H1 (cell line): ENCODE data around the gene TTC22. TPM values are rescaled to one million over a fixed set of nuclear protein-coding genes. Genes with fewer than 3 reads are reported as not detected.

Experiments used
- CTCF ChIA-PET: fragments of 300-600 bp; sonication (Branson Sonifier 250); formaldehyde crosslinking; loops from one replicate; lab custom pipeline; 2021; ENCODE audit not compliant: partially characterized antibody; lab: Charles Lee
- POLR2A ChIA-PET: fragments of 300-600 bp; sonication (Branson Sonifier 250); formaldehyde crosslinking; loops from one replicate; lab custom pipeline; 2021; ENCODE audit warnings: inconsistent platforms; ENCODE audit not compliant: partially characterized antibody; lab: Charles Lee
- DNase-seq, 2 experiments: peaks; one replicate each; pipeline versions ENCODE4 v3.0.0 to v3.0.0-alpha.2; 2010 to 2022; ENCODE audit warnings: low spot score in 2 of 2, low read depth in 1 of 2, mixed read lengths in 1 of 2
- FAIRE-seq: peaks from 2 replicates; lab custom pipeline; 2011; peaks lifted over from hg19 to GRCh38; lab: Jason Lieb, UNC
- H2AFZ ChIP-seq: 2 replicates; pipeline ENCODE4 v1.8.1; 2012; ENCODE audit warnings: low read length, inconsistent platforms
- H2AK5ac ChIP-seq: 2 replicates; pipeline ENCODE4 v1.6.1; 2013; ENCODE audit warnings: low read depth, low read length
- H2BK120ac ChIP-seq: replicated peaks from 2 replicates; pipeline ENCODE3; 2013; ENCODE audit warnings: low read depth, low read length, inconsistent platforms
- H2BK12ac ChIP-seq: 2 replicates; pipeline ENCODE4 v1.6.1; 2013; ENCODE audit warnings: low read depth, low read length
- H2BK15ac ChIP-seq: 2 replicates; pipeline ENCODE4 v1.6.1; 2013; ENCODE audit warnings: low read length
- H2BK20ac ChIP-seq: 2 replicates; pipeline ENCODE4 v1.6.1; 2013; ENCODE audit warnings: low read length
- H2BK5ac ChIP-seq: 2 replicates; pipeline ENCODE4 v1.6.1; 2013; ENCODE audit warnings: low read depth, low read length
- H3K14ac ChIP-seq: 2 replicates; pipeline ENCODE4 v1.6.1; 2013; ENCODE audit warnings: inconsistent platforms; ENCODE audit not compliant: insufficient read length
- H3K18ac ChIP-seq: 2 replicates; pipeline ENCODE4 v1.6.1; 2013; ENCODE audit warnings: low read length; ENCODE audit errors: extremely low read depth
- H3K23ac ChIP-seq: 2 replicates; pipeline ENCODE4 v1.6.1; 2013; ENCODE audit warnings: inconsistent platforms; ENCODE audit not compliant: insufficient read length
- H3K23me2 ChIP-seq: 2 replicates; pipeline ENCODE4 v1.6.1; 2013; ENCODE audit warnings: low read depth, low read length
- H3K27ac ChIP-seq: 2 replicates; pipeline ENCODE4 v1.6.1; 2011; ENCODE audit warnings: low read depth, low read length, inconsistent platforms
- H3K27me3 ChIP-seq, 4 experiments: replicated peaks in 1 of 4; 1 replicate in 1 of 4; 2 replicates in 3 of 4; pipeline versions ENCODE4 v1.6.1 to v1.8.1; 2011 to 2013; ENCODE audit warnings: low read length in 3 of 4, mild to moderate bottlenecking in 3 of 4, inconsistent platforms in 2 of 4, mixed read lengths in 2 of 4, moderate library complexity in 1 of 4; ENCODE audit not compliant: control insufficient read depth in 3 of 4, insufficient read depth in 3 of 4; ENCODE audit errors: extremely low read depth in 1 of 4
- H3K36me3 ChIP-seq, 4 experiments: 2 replicates each; pipeline versions ENCODE4 v1.6.1 to v1.8.1; 2011 to 2013; ENCODE audit warnings: mild to moderate bottlenecking in 4 of 4, low read length in 3 of 4, moderate library complexity in 2 of 4, control low read depth in 1 of 4, inconsistent platforms in 1 of 4; ENCODE audit not compliant: insufficient read depth in 4 of 4, control insufficient read depth in 2 of 4
- H3K4ac ChIP-seq: replicated peaks from 2 replicates; pipeline ENCODE3; 2013; ENCODE audit warnings: low read length, low read depth, mixed read lengths, inconsistent platforms; ENCODE audit not compliant: insufficient read length
- H3K4me1 ChIP-seq, 4 experiments: replicated peaks in 1 of 4; 1 replicate in 1 of 4; 2 replicates in 3 of 4; pipeline versions ENCODE4 v1.6.1 to v1.8.1; 2011 to 2013; ENCODE audit warnings: low read length in 3 of 4, inconsistent platforms in 2 of 4, mixed read lengths in 1 of 4; ENCODE audit not compliant: insufficient read depth in 4 of 4, control insufficient read depth in 3 of 4
- H3K4me2 ChIP-seq, 2 experiments: 2 replicates each; pipeline versions ENCODE4 v1.6.1 to v1.8.1; 2011 to 2013; ENCODE audit warnings: low read depth in 2 of 2, low read length in 2 of 2, control low read depth in 1 of 2, inconsistent platforms in 1 of 2, mild to moderate bottlenecking in 1 of 2; ENCODE audit not compliant: insufficient read depth in 1 of 2
- H3K4me3 ChIP-seq, 4 experiments: fragments of 200-600, 300-600 bp in 1 of 4; sonication (generic), shearing (Covaris generic), sonication (Bioruptor Twin) in 1 of 4; 2 replicates each; pipeline versions ENCODE4 v1.5.1 to v1.8.1; 2011 to 2016; ENCODE audit warnings: low read length in 4 of 4, low read depth in 3 of 4, control low read depth in 2 of 4, inconsistent platforms in 2 of 4, mild to moderate bottlenecking in 2 of 4, mixed read lengths in 1 of 4, moderate library complexity in 1 of 4; ENCODE audit not compliant: insufficient read depth in 2 of 4; ENCODE audit errors: extremely low read depth in 1 of 4
- H3K56ac ChIP-seq: replicated peaks from 2 replicates; pipeline ENCODE3; 2013; ENCODE audit warnings: low read depth, mild to moderate bottlenecking, mixed read lengths, low read length, inconsistent platforms; ENCODE audit not compliant: insufficient read length
- H3K79me1 ChIP-seq: 2 replicates; pipeline ENCODE4 v1.6.1; 2013; ENCODE audit warnings: low read depth, low read length, control low read depth
- H3K79me2 ChIP-seq, 2 experiments: 2 replicates each; pipeline versions ENCODE4 v1.6.1 to v1.8.1; 2012 to 2013; ENCODE audit warnings: low read length in 2 of 2, mild to moderate bottlenecking in 2 of 2, inconsistent platforms in 1 of 2; ENCODE audit not compliant: insufficient read depth in 2 of 2, control insufficient read depth in 1 of 2
- H3K9ac ChIP-seq, 4 experiments: replicated peaks in 1 of 4; 1 replicate in 1 of 4; 2 replicates in 3 of 4; pipeline versions ENCODE4 v1.6.1 to v1.8.1; 2011 to 2013; ENCODE audit warnings: low read depth in 3 of 4, low read length in 3 of 4, control low read depth in 2 of 4, mild to moderate bottlenecking in 2 of 4, moderate library complexity in 2 of 4, inconsistent platforms in 1 of 4; ENCODE audit errors: extremely low read depth in 1 of 4
- H3K9me3 ChIP-seq, 2 experiments: 2 replicates each; pipeline versions ENCODE4 v1.6.1 to v1.8.1; 2012 to 2013; ENCODE audit warnings: mild to moderate bottlenecking in 2 of 2, moderate library complexity in 2 of 2, control low read depth in 1 of 2, inconsistent platforms in 1 of 2, low read depth in 1 of 2, low read length in 1 of 2, mixed read lengths in 1 of 2; ENCODE audit not compliant: insufficient read depth in 2 of 2
- H4K20me1 ChIP-seq, 2 experiments: replicated peaks in 1 of 2; 2 replicates each; pipeline versions ENCODE3 to v1.8.1; 2011 to 2013; ENCODE audit warnings: inconsistent platforms in 2 of 2, low read length in 2 of 2, mild to moderate bottlenecking in 1 of 2; ENCODE audit not compliant: insufficient read depth in 2 of 2, control insufficient read depth in 1 of 2
- H4K5ac ChIP-seq: 2 replicates; pipeline ENCODE4 v1.6.1; 2013; ENCODE audit warnings: low read length, low read depth, mixed read lengths, inconsistent platforms; ENCODE audit not compliant: insufficient read length
- H4K8ac ChIP-seq: 2 replicates; pipeline ENCODE4 v1.8.0; 2013; ENCODE audit warnings: mild to moderate bottlenecking, moderate library complexity, low read length, inconsistent platforms; ENCODE audit not compliant: insufficient read depth; ENCODE audit errors: extremely low read depth
- H4K91ac ChIP-seq: replicated peaks from 2 replicates; pipeline ENCODE3; 2013; ENCODE audit warnings: low read length, mixed read lengths, inconsistent platforms; ENCODE audit not compliant: insufficient read length
- BACH1 ChIP-seq: IDR thresholded peaks from 2 replicates; pipeline ENCODE4 v1.6.1; 2012; ENCODE audit warnings: low read length, improper control_type of control experiment
- CBX8 ChIP-seq: fragments of 300-800, 300-1000 bp; sonication (generic); IDR thresholded peaks from 2 replicates; pipeline ENCODE4 v1.7.1; 2016; ENCODE audit warnings: low read depth, low read length, borderline replicate concordance
- CHD2 ChIP-seq: IDR thresholded peaks from 2 replicates; pipeline ENCODE4 v1.6.1; 2012; ENCODE audit warnings: low read length, improper control_type of control experiment
- E2F6 ChIP-seq: IDR thresholded peaks from 2 replicates; pipeline ENCODE4 v1.6.1; 2012; ENCODE audit warnings: inconsistent platforms
- GTF2F1 ChIP-seq: IDR thresholded peaks from 2 replicates; pipeline ENCODE4 v1.6.1; 2012; ENCODE audit warnings: low read depth, low read length, improper control_type of control experiment, borderline replicate concordance
- HDAC6 ChIP-seq: IDR thresholded peaks from one replicate; pipeline ENCODE4 v1.7.1; 2012; ENCODE audit warnings: low read depth, mild to moderate bottlenecking, inconsistent platforms, low read length, moderate library complexity
- NANOG ChIP-seq: IDR thresholded peaks from 2 replicates; pipeline ENCODE4 v1.6.1; 2011; ENCODE audit warnings: low read length, low read depth, mild to moderate bottlenecking, inconsistent platforms; ENCODE audit not compliant: insufficient read depth, poor library complexity, severe bottlenecking
- RAD21 ChIP-seq, 2 experiments: IDR thresholded peaks in 1 of 2; conservative IDR thresholded peaks in 1 of 2; 2 replicates each; pipeline ENCODE4 v1.6.1; 2011; ENCODE audit warnings: low read depth in 2 of 2, low read length in 2 of 2, improper control_type of control experiment in 1 of 2, inconsistent platforms in 1 of 2, mild to moderate bottlenecking in 1 of 2, moderate library complexity in 1 of 2
- SIX5 ChIP-seq: IDR thresholded peaks from 2 replicates; pipeline ENCODE4 v1.6.1; 2011; ENCODE audit warnings: mild to moderate bottlenecking, low read depth, low read length
- SP4 ChIP-seq: IDR thresholded peaks from 2 replicates; pipeline ENCODE4 v1.6.1; 2012; ENCODE audit warnings: low read length, inconsistent platforms
- SRF ChIP-seq: IDR thresholded peaks from 2 replicates; pipeline ENCODE4 v1.6.1; 2011; ENCODE audit warnings: mild to moderate bottlenecking, low read depth, low read length, moderate library complexity
- TAF7 ChIP-seq: optimal IDR thresholded peaks from 2 replicates; pipeline ENCODE3; 2011; ENCODE audit warnings: low read depth, mild to moderate bottlenecking, inconsistent platforms, low read length, moderate library complexity, borderline replicate concordance
- TBP ChIP-seq: IDR thresholded peaks from 2 replicates; pipeline ENCODE4 v1.6.1; 2011; ENCODE audit warnings: low read depth, low read length, improper control_type of control experiment
- WGBS, 2 experiments: shearing (Covaris generic) in 1 of 2; methylation state at CpG; one replicate each; pipeline versions ENCODE4 v1.1.6 to v1.1.7; 2013 to 2015; ENCODE audit warnings: low lambda C conversion rate in 2 of 2, mixed read lengths in 2 of 2, inconsistent platforms in 1 of 2, low coverage in 1 of 2, missing lambda C conversion rate in 1 of 2; ENCODE audit not compliant: insufficient replicate concordance in 2 of 2, insufficient coverage in 1 of 2, insufficient read length in 1 of 2; ENCODE audit errors: extremely low coverage in 1 of 2, missing lambda C conversion rate in 1 of 2; 5-methylcytosine and 5-hydroxymethylcytosine counted together
- polyA plus RNA-seq, 7 experiments: library from polyadenylated mRNA; depleted of rRNA in 3 of 7; stranded (reverse) in 5 of 7; unstranded in 2 of 7; fragments of >200 nt in 5 of 7; fragments of 200-250 nt in 2 of 7; gene quantifications; 1 replicate in 5 of 7; 2 replicates in 1 of 7; 4 replicates in 1 of 7; pipeline versions ENCODE4 v1.2.1 to v1.2.3, GENCODE V29; 2011 to 2013; ENCODE audit warnings: missing spikeins in 2 of 7, mixed read lengths in 2 of 7
- total RNA-seq: library from RNA; stranded (reverse); fragmentation: NEBNext Ultra II Directional; extraction: Animal tissue kit (Norgen Biotek cat#: 25700); gene quantifications from 2 replicates; pipeline ENCODE4 v1.2.1, GENCODE V29; 2021

TTC22 gene
- total and polyA plus RNA-seq, 2 of the 8 experiments (the other 6 are each of a cell fraction or from before 2014, with no cell fraction given) = 1.00 to 1.6 TPM

DNA sequence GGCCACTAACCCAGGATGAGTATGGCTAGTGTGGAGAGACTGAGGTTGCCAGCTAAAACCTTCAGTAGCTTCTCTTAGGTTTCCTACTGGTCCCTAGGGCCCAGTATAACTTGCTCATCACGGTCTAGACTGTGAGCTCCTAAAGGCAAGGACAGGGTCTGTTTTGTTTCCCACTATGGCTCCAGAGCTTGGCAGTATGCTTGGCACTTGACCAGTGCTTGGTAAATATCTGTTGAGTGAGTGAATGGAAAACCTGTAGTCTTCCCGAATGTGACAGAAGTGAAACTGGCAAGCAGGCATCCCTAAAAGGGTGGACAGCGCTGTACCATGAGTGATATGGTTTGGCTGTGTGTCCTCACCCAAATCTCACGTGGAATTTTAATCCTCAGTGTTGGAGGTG lies 23.7 kb downstream of the TTC22 start:
- FAIRE-seq = no peak
- WGBS, 2 experiments = 92% methylated on average over 4 of the region's 4 CpGs; no CpG with 5 or more reads in 1 of the 2 experiments
- POLR2A ChIA-PET = interaction anchor here (1.4 kb wide), 1 partner anchor 14 kb away, joined by 5 read pairs; the partner anchor contains the start of gene PARS2
- TF ChIP-seq GTF2F1 = no peak
- no peak for TF ChIP-seq SP4
- TF ChIP-seq SIX5 = no peak
- no peak for TF ChIP-seq RAD21 (IDR thresholded peaks at IDR 0.05 in 1 of 2, conservative IDR thresholded peaks at IDR 0.05 in 1 of 2; ENCODE audit: low read depth in 2 of 2, low read length in 2 of 2)
- TF ChIP-seq E2F6 = no peak
- TF ChIP-seq CBX8 = no peak
- TF ChIP-seq HDAC6 = no peak
- TF ChIP-seq TAF7 = no peak
- TF ChIP-seq SRF = no peak
- TF ChIP-seq NANOG = no peak
- TF ChIP-seq CHD2 = no peak
- no peak for TF ChIP-seq BACH1
- TF ChIP-seq TBP = no peak

More for the DNA sequence above, 23.7 kb downstream of the TTC22 start:
- H3K4ac ChIP-seq = no peak overlapping the region
- no peak overlapping the region for H3K4me3 ChIP-seq
- H2BK12ac ChIP-seq = no peak overlapping the region
- no peaks in the 10 kb centered on the region for H3K36me3 ChIP-seq
- H3K9ac ChIP-seq = no peak overlapping the region
- H3K4me2 ChIP-seq = no peak overlapping the region
- H4K8ac ChIP-seq = no peak overlapping the region
- no peak overlapping the region for H4K5ac ChIP-seq
- no peak overlapping the region for H2BK20ac ChIP-seq
- no peak overlapping the region for H2AFZ ChIP-seq
- no peaks in the 10 kb centered on the region for H4K20me1 ChIP-seq
- H3K18ac ChIP-seq = no peak overlapping the region
- 0 out of 2 replicates have a peak overlapping the region, but pooled peaks have one; percentile 32 for H2AK5ac ChIP-seq
- peaks cover 14 to 25% (median 21%) of the 10 kb centered on the region in 4 experiments; a peak in 6 of 7 replicates for H3K27me3 ChIP-seq
- no peaks in the 10 kb centered on the region for H3K9me3 ChIP-seq
- H3K56ac ChIP-seq = no peak overlapping the region
- no peaks in the 10 kb centered on the region for H3K79me2 ChIP-seq
- CTCF ChIA-PET = interaction anchor here (0.9 to 4.7 kb wide), 4 partner anchors 11 to 23 kb away, joined by 4 to 31 read pairs (median 5); partner anchors contain the start of gene TTC22
- H4K91ac ChIP-seq = no peak overlapping the region
- H3K14ac ChIP-seq = no peak overlapping the region
- no peak overlapping the region for H3K23ac ChIP-seq
- H3K27ac ChIP-seq = no peak overlapping the region
- H2BK15ac ChIP-seq = peak overlapping the region; percentile 88; the same call in 1 of the 2 replicates
- H3K23me2 ChIP-seq = peaks cover 5% of the 10 kb centered on the region; the same call in 1 of the 2 replicates
- H2BK120ac ChIP-seq = no peak overlapping the region
- no peak for DNase-seq
- H3K4me1 ChIP-seq = peaks cover 0 to 4% (median 3%) of the 10 kb centered on the region in 4 experiments; a peak in 2 of 7 replicates
- H2BK5ac ChIP-seq = no peak overlapping the region
- peaks cover 2% of the 10 kb centered on the region; the same call in 1 of the 2 replicates for H3K79me1 ChIP-seq
